H1 (cell line): Measurements from ENCODE around the gene PIANP. TPM values are rescaled to one million over a fixed set of nuclear protein-coding genes. Genes with fewer than 3 reads are reported as not detected.

ENCODE experiments used
- BRCA1 ChIP-seq: IDR thresholded peaks from 2 replicates; pipeline ENCODE4 v1.6.1; 2012; ENCODE audit warnings: low read depth, low read length, improper control_type of control experiment
- CBX8 ChIP-seq: fragments of 300-800, 300-1000 bp; sonication (generic); IDR thresholded peaks from 2 replicates; pipeline ENCODE4 v1.7.1; 2016; ENCODE audit warnings: low read depth, low read length, borderline replicate concordance
- POU5F1 ChIP-seq: IDR thresholded peaks from 2 replicates; pipeline ENCODE4 v1.6.1; 2011; ENCODE audit warnings: low read depth, mild to moderate bottlenecking, low read length, moderate library complexity
- polyA plus RNA-seq, 7 experiments: library from polyadenylated mRNA; depleted of rRNA in 3 of 7; stranded (reverse) in 5 of 7; unstranded in 2 of 7; fragments of >200 nt in 5 of 7; fragments of 200-250 nt in 2 of 7; gene quantifications; 1 replicate in 5 of 7; 2 replicates in 1 of 7; 4 replicates in 1 of 7; pipeline versions ENCODE4 v1.2.1 to v1.2.3, GENCODE V29; 2011 to 2013; ENCODE audit warnings: missing spikeins in 2 of 7, mixed read lengths in 2 of 7
- total RNA-seq: library from RNA; stranded (reverse); fragmentation: NEBNext Ultra II Directional; extraction: Animal tissue kit (Norgen Biotek cat#: 25700); gene quantifications from 2 replicates; pipeline ENCODE4 v1.2.1, GENCODE V29; 2021
- TF ChIP-seq, protein P1 (sequence below): IDR thresholded peaks from 2 replicates; pipeline ENCODE4 v1.6.1; 2011; ENCODE audit warnings: low read length, improper control_type of control experiment

PIANP gene
- total and polyA plus RNA-seq, 2 of the 8 experiments (the other 6 are each of a cell fraction or from before 2014, with no cell fraction given) = 6.3 to 9.8 TPM

DNA sequence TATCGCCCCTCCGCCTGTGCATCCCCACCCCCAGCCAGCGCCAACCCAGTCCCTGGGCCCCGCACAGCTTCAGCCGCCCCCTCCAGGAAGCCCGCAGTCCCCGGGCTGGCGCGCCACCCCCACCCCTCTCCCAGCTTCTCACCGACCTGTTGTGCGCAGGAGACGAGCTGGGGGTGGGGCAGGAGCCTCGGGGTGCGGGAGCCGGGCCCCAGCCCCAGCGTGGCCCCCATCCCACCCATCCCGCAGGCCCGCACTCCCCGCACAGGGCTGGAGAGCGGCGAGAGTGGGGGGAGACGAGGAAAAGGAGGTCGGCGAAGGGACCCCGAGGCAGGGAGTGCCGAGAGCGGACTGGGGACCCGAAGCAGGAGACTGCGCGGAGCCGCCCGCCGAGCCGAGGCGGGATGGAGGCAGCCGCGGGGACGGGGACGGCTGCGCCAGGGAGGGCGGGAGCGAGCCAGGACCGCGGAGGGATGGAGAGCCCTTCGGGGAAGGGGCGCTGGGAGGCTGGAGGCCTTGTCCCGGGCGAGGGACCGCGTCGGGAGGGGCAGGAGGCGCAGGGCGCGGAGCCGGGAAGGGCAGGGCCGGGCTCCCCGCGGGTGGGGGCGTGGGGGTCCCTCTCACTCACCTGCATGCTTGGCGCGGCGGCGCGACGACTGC, 498 bp downstream of the PIANP start (continued):
- TF ChIP-seq, protein P1, sequence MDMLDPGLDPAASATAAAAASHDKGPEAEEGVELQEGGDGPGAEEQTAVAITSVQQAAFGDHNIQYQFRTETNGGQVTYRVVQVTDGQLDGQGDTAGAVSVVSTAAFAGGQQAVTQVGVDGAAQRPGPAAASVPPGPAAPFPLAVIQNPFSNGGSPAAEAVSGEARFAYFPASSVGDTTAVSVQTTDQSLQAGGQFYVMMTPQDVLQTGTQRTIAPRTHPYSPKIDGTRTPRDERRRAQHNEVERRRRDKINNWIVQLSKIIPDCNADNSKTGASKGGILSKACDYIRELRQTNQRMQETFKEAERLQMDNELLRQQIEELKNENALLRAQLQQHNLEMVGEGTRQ = no peak
- no peak for TF ChIP-seq BRCA1
- TF ChIP-seq POU5F1 = no peak
- no peak for TF ChIP-seq CBX8
- TF ChIP-seq, all 59 proteins: peak for 8
